SU-DHL-6 (cell line): Measurements from ENCODE around the gene PNPLA2.

Experiments
- EZH2phosphoT487 ChIP-seq: fragments of 200-600 bp; sonication (generic), shearing (Covaris generic); conservative IDR thresholded peaks from 2 replicates; pipeline ENCODE4 v1.6.1; 2018; ENCODE audit warnings: mild to moderate bottlenecking, antibody characterized with exemption, low read length, moderate library complexity, mixed read lengths
- TF ChIP-seq, protein P1 (sequence below): fragments of 200-600 bp; sonication (generic); IDR thresholded peaks from one replicate; pipeline ENCODE4 v1.5.1; 2017; ENCODE audit warnings: antibody characterized with exemption, mild to moderate bottlenecking, low read length, moderate library complexity; ENCODE audit not compliant: insufficient read depth, poor library complexity, severe bottlenecking

DNA sequence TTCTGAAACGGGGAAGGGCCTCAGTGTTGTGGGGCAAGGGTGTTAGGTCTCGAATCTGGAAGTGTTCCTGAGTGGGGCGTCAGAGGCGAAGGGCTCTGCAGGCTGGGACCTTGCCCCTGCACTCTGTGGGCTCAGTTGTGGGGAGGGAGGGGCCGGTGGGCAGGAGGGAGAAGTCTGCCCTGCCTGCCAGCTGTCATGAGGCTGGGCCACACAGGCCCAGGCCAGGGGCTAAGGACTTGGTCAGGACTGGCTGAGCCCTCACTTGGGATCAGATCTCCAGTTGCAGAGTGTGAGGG lies 9.1 kb downstream of the PNPLA2 start, which contains the start of gene CRACR2B:
- TF ChIP-seq, protein P1, sequence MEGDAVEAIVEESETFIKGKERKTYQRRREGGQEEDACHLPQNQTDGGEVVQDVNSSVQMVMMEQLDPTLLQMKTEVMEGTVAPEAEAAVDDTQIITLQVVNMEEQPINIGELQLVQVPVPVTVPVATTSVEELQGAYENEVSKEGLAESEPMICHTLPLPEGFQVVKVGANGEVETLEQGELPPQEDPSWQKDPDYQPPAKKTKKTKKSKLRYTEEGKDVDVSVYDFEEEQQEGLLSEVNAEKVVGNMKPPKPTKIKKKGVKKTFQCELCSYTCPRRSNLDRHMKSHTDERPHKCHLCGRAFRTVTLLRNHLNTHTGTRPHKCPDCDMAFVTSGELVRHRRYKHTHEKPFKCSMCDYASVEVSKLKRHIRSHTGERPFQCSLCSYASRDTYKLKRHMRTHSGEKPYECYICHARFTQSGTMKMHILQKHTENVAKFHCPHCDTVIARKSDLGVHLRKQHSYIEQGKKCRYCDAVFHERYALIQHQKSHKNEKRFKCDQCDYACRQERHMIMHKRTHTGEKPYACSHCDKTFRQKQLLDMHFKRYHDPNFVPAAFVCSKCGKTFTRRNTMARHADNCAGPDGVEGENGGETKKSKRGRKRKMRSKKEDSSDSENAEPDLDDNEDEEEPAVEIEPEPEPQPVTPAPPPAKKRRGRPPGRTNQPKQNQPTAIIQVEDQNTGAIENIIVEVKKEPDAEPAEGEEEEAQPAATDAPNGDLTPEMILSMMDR = no peak
- no peak for TF ChIP-seq EZH2phosphoT487
